Fibroblast of mammary gland (primary cell): Measurements from ENCODE around the gene MMP7.

ENCODE experiments used
- DNase-seq: peaks from one replicate; pipeline ENCODE4 v3.0.0-alpha.2; 2010; ENCODE audit warnings: low read depth
- H3K4me3 ChIP-seq: 2 replicates; pipeline ENCODE4 v1.5.1; 2011; ENCODE audit warnings: low read depth, mild to moderate bottlenecking, low read length, moderate library complexity; ENCODE audit not compliant: control insufficient read depth
- TF ChIP-seq, protein P1 (sequence below): conservative IDR thresholded peaks from 2 replicates; pipeline ENCODE4 v1.5.1; 2011; ENCODE audit warnings: low read depth, low read length, inconsistent platforms; ENCODE audit not compliant: control insufficient read depth, insufficient read depth

The MMP7 gene

GRCh38 chr11:102473543-102473942 lies 57.0 kb downstream of the MMP7 start:
- H3K4me3 ChIP-seq = no peak overlapping the region
- TF ChIP-seq, protein P1, sequence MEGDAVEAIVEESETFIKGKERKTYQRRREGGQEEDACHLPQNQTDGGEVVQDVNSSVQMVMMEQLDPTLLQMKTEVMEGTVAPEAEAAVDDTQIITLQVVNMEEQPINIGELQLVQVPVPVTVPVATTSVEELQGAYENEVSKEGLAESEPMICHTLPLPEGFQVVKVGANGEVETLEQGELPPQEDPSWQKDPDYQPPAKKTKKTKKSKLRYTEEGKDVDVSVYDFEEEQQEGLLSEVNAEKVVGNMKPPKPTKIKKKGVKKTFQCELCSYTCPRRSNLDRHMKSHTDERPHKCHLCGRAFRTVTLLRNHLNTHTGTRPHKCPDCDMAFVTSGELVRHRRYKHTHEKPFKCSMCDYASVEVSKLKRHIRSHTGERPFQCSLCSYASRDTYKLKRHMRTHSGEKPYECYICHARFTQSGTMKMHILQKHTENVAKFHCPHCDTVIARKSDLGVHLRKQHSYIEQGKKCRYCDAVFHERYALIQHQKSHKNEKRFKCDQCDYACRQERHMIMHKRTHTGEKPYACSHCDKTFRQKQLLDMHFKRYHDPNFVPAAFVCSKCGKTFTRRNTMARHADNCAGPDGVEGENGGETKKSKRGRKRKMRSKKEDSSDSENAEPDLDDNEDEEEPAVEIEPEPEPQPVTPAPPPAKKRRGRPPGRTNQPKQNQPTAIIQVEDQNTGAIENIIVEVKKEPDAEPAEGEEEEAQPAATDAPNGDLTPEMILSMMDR = no peak
- no peak for DNase-seq

DNA sequence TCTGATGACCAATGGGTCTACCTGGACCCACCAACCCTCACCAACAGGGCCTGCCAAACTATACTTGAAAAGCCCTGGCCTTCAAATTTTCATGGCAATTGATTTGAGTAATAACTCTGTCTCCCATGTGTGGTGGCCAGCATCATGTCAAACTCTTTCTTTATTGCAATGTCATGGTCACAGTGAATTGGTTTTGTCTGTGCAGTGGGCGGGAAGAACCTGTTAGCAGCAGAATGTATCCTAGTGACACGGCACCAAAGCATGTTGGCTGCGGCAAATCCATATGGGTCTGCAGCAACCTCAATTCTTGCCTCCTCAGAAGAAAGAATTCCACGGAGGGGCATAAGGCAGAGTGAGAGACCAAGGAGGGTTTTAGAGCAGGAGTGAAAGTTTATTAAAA lies 58.4 kb downstream of the MMP7 start:
- TF ChIP-seq, protein P1 = no peak
- no peak for DNase-seq
- no peak overlapping the region for H3K4me3 ChIP-seq

- no peak for DNase-seq
- TF ChIP-seq, protein P1 = no peak
- H3K4me3 ChIP-seq = no peak overlapping the region
Measured at GRCh38 chr11:102471474-102471873, 59.1 kb downstream of the MMP7 start.
